HepG2 (cell line): ENCODE results near the gene FHDC1. TPM values are rescaled to one million over a fixed set of nuclear protein-coding genes. Genes with fewer than 3 reads are reported as not detected.

Source experiments
- ATAC-seq: fragments of 200-7000 bp; cut with Tn5 transposase; 3 replicates; pipeline ENCODE4 v1.9.1; 2020; ENCODE audit warnings: mild to moderate bottlenecking, moderate library complexity
- BruUV-seq: library from RNA; stranded (reverse); fragments of 400-500 nt; replicated peaks from 2 replicates; lab custom pipeline; 2021; lab: Mats Ljungman, UMichigan
- CTCF ChIA-PET: fragments of 300-600 bp; formaldehyde crosslinking; extraction: SDS; loops from one replicate; lab custom pipeline; 2021; ENCODE audit warnings: low total read pairs, inconsistent platforms, low intra/inter-chr PET ratio; lab: Yijun Ruan, JAX
- POLR2A ChIA-PET: fragments of 350-600 bp; sonication (Branson Sonifier 250); formaldehyde crosslinking; loops from one replicate; lab custom pipeline; 2020; ENCODE audit warnings: antibody characterized with exemption, inconsistent platforms; lab: Yijun Ruan, JAX
- DNase-seq: peaks from one replicate; pipeline ENCODE4 v3.0.0-alpha.2; 2015; ENCODE audit warnings: low spot score
- FAIRE-seq: peaks from 3 replicates; lab custom pipeline; 2011; peaks lifted over from hg19 to GRCh38; lab: Jason Lieb, UNC
- H2AFZ ChIP-seq: one replicate; pipeline ENCODE4 v1.6.1; 2011; ENCODE audit warnings: low read length, inconsistent platforms
- H3K27ac ChIP-seq: fragments of 300-600 bp; 3 replicates; pipeline ENCODE4 v1.8.0; 2011; ENCODE audit warnings: mixed run types, mild to moderate bottlenecking, mixed read lengths, low read length, inconsistent platforms; ENCODE audit not compliant: insufficient read depth; ENCODE audit errors: extremely low read length
- H3K27me3 ChIP-seq, 2 experiments: fragments of 200-600 bp in 1 of 2; 2 replicates in 1 of 2; 3 replicates in 1 of 2; pipeline versions ENCODE4 v1.6.0 to v1.8.0; 2011; ENCODE audit warnings: low read length in 2 of 2, mild to moderate bottlenecking in 2 of 2, moderate library complexity in 2 of 2, inconsistent platforms in 1 of 2; ENCODE audit not compliant: insufficient read depth in 2 of 2, control insufficient read depth in 1 of 2
- H3K36me3 ChIP-seq, 2 experiments: fragments of 200-600 bp in 1 of 2; replicated peaks in 1 of 2; 2 replicates in 1 of 2; 3 replicates in 1 of 2; pipeline versions ENCODE4 v1.5.1 to v1.8.0; 2011; ENCODE audit warnings: low read length in 2 of 2, inconsistent platforms in 1 of 2; ENCODE audit not compliant: insufficient read depth in 2 of 2, control insufficient read depth in 1 of 2
- H3K4me1 ChIP-seq: 2 replicates; pipeline ENCODE4 v1.5.1; 2012; ENCODE audit warnings: low read length, inconsistent platforms; ENCODE audit not compliant: insufficient read depth
- H3K4me2 ChIP-seq: 2 replicates; pipeline ENCODE4 v1.6.0; 2011; ENCODE audit warnings: low read depth, low read length, inconsistent platforms
- H3K4me3 ChIP-seq, 3 experiments: fragments of 200-600 bp in 1 of 3; sonication (generic), shearing (Covaris generic) in 1 of 3; replicated peaks in 1 of 3; 2 replicates each; pipeline ENCODE4 v1.5.1; 2011 to 2016; ENCODE audit warnings: low read length in 3 of 3, inconsistent platforms in 2 of 3, low read depth in 2 of 3, mild to moderate bottlenecking in 2 of 3, control low read depth in 1 of 3, mixed read lengths in 1 of 3; ENCODE audit not compliant: insufficient read depth in 1 of 3
- H3K79me2 ChIP-seq: one replicate; pipeline ENCODE4 v1.6.1; 2011; ENCODE audit warnings: low read length, inconsistent platforms; ENCODE audit not compliant: insufficient read depth
- H3K9ac ChIP-seq: 2 replicates; pipeline ENCODE4 v1.6.0; 2011; ENCODE audit warnings: mild to moderate bottlenecking, low read depth, low read length, inconsistent platforms; ENCODE audit not compliant: insufficient read depth
- H3K9me3 ChIP-seq: 2 replicates; pipeline ENCODE4 v1.5.1; 2012; ENCODE audit warnings: mild to moderate bottlenecking, low read length
- H4K20me1 ChIP-seq: 2 replicates; pipeline ENCODE4 v1.6.0; 2011; ENCODE audit warnings: inconsistent platforms, mild to moderate bottlenecking, low read length, moderate library complexity; ENCODE audit not compliant: insufficient read depth
- DNMT3B ChIP-seq: conservative IDR thresholded peaks from 2 replicates; pipeline ENCODE4 v1.6.1; 2016; ENCODE audit warnings: missing biosample characterization, control low read depth
- JDP2 ChIP-seq: sonication (generic); formaldehyde crosslinking; IDR thresholded peaks from 2 replicates; pipeline ENCODE4 v1.8.1; 2022; ENCODE audit warnings: missing genetic modification reagents, borderline replicate concordance
- RXRA ChIP-seq: sonication (generic); formaldehyde crosslinking; IDR thresholded peaks from 2 replicates; pipeline ENCODE4 v1.5.1; 2020; ENCODE audit warnings: missing genetic modification reagents
- ZNF605 ChIP-seq: sonication (generic); formaldehyde crosslinking; IDR thresholded peaks from 2 replicates; pipeline ENCODE4 v1.8.0; 2022; ENCODE audit warnings: mild to moderate bottlenecking, missing genetic modification reagents
- ZNF670 ChIP-seq: sonication (generic); formaldehyde crosslinking; IDR thresholded peaks from 2 replicates; pipeline ENCODE4 v1.8.0; 2022; ENCODE audit warnings: mild to moderate bottlenecking, missing genetic modification reagents, borderline replicate concordance
- WGBS: methylation state at CpG from one replicate; pipeline ENCODE4 v1.1.6; 2017; ENCODE audit warnings: low lambda C conversion rate; 5-methylcytosine and 5-hydroxymethylcytosine counted together
- in situ Hi-C: cut with HindIII; loops from 2 replicates; pipeline ENCODE4 v1.10.0; 2017; ENCODE audit warnings: low pct_unique_long_range_greater_than_20kb; ENCODE audit not compliant: extremely low pct_ligation_motif_present
- intact Hi-C: fragments of 100-400 bp; cut with micrococcal nuclease; formaldehyde crosslinking; loops from one replicate; pipeline ENCODE4 v1.10.0; 2022; ENCODE audit not compliant: unreplicated experiment
- polyA plus RNA-seq, 8 experiments: library from polyadenylated mRNA; depleted of rRNA in 3 of 8; stranded (reverse) in 7 of 8; unstranded in 1 of 8; fragments of >200 nt; fragmentation: Illumina TruSeq in 4 of 8; extraction: Trizol in 4 of 8; gene quantifications; 2 replicates each; pipeline versions ENCODE4 v1.2.1 to v1.2.3, GENCODE V29; 2011 to 2016; ENCODE audit warnings: low read depth in 4 of 8, missing spikeins in 1 of 8, mixed read lengths in 1 of 8; ENCODE audit not compliant: insufficient read depth in 1 of 8
- total RNA-seq, 5 experiments: library from RNA; depleted of rRNA; stranded (reverse); fragments of >200 nt; fragmentation: Illumina TruSeq; extraction: Trizol; gene quantifications; 2 replicates each; pipeline ENCODE4 v1.2.3, GENCODE V29; 2016; ENCODE audit warnings: low read depth in 1 of 5
- TF ChIP-seq, protein P1 (sequence below): sonication (generic); formaldehyde crosslinking; IDR thresholded peaks from 2 replicates; pipeline ENCODE4 v1.4.0; 2020; ENCODE audit warnings: missing genetic modification reagents
- TF ChIP-seq, protein P2 (sequence below): sonication (generic); formaldehyde crosslinking; IDR thresholded peaks from 2 replicates; pipeline ENCODE4 v1.9.0; 2022; ENCODE audit warnings: low read depth, missing genetic modification reagents
- TF ChIP-seq, protein P3 (sequence below): sonication (generic); formaldehyde crosslinking; IDR thresholded peaks from 2 replicates; pipeline ENCODE4 v1.4.0; 2020; ENCODE audit warnings: missing genetic modification reagents, borderline replicate concordance

FHDC1 gene
- total and polyA plus RNA-seq, 2 of the 13 experiments (the other 11 are each of a cell fraction or from before 2014, with no cell fraction given), result 0.07 to 0.15 TPM

- Histone ChIP-seq H3K9ac (no peak overlapping the region), H3K27ac (no peak overlapping the region), H3K4me1 (no peaks in the 10 kb centered on the region), H3K27me3 (no peaks in the 10 kb centered on the region), H3K4me2 (no peak overlapping the region), H2AFZ (no peak overlapping the region), H3K4me3 (no peak overlapping the region), H3K9me3 (no peaks in the 10 kb centered on the region), H4K20me1 (no peaks in the 10 kb centered on the region), H3K36me3 (peaks cover 0 to 4% of the 10 kb centered on the region in 2 experiments; a peak in 2 of 5 replicates), H3K79me2 (no peaks in the 10 kb centered on the region)
- DNase-seq, result no peak
- no peak for ATAC-seq
- FAIRE-seq, result no peak
- 98% methylated on average over 1 of the region's 1 CpG for WGBS
- ChIA-PET CTCF (no interaction called here), POLR2A (no interaction called here)
- intact Hi-C loops (no loop called here), in situ Hi-C loops (no loop called here)
- TF ChIP-seq ZNF605 (CRISPR knock-in tag) (no peak), ZNF670 (CRISPR knock-in tag) (no peak), DNMT3B (CRISPR knock-in tag) (no peak), JDP2 (no peak), RXRA (CRISPR knock-in tag) (no peak)
- TF ChIP-seq, protein P1, sequence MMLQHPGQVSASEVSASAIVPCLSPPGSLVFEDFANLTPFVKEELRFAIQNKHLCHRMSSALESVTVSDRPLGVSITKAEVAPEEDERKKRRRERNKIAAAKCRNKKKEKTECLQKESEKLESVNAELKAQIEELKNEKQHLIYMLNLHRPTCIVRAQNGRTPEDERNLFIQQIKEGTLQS, result no peak
- TF ChIP-seq, protein P2, sequence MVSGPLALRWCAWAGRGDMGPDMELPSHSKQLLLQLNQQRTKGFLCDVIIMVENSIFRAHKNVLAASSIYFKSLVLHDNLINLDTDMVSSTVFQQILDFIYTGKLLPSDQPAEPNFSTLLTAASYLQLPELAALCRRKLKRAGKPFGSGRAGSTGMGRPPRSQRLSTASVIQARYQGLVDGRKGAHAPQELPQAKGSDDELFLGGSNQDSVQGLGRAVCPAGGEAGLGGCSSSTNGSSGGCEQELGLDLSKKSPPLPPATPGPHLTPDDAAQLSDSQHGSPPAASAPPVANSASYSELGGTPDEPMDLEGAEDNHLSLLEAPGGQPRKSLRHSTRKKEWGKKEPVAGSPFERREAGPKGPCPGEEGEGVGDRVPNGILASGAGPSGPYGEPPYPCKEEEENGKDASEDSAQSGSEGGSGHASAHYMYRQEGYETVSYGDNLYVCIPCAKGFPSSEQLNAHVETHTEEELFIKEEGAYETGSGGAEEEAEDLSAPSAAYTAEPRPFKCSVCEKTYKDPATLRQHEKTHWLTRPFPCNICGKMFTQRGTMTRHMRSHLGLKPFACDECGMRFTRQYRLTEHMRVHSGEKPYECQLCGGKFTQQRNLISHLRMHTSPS, result no peak
- TF ChIP-seq, protein P3, sequence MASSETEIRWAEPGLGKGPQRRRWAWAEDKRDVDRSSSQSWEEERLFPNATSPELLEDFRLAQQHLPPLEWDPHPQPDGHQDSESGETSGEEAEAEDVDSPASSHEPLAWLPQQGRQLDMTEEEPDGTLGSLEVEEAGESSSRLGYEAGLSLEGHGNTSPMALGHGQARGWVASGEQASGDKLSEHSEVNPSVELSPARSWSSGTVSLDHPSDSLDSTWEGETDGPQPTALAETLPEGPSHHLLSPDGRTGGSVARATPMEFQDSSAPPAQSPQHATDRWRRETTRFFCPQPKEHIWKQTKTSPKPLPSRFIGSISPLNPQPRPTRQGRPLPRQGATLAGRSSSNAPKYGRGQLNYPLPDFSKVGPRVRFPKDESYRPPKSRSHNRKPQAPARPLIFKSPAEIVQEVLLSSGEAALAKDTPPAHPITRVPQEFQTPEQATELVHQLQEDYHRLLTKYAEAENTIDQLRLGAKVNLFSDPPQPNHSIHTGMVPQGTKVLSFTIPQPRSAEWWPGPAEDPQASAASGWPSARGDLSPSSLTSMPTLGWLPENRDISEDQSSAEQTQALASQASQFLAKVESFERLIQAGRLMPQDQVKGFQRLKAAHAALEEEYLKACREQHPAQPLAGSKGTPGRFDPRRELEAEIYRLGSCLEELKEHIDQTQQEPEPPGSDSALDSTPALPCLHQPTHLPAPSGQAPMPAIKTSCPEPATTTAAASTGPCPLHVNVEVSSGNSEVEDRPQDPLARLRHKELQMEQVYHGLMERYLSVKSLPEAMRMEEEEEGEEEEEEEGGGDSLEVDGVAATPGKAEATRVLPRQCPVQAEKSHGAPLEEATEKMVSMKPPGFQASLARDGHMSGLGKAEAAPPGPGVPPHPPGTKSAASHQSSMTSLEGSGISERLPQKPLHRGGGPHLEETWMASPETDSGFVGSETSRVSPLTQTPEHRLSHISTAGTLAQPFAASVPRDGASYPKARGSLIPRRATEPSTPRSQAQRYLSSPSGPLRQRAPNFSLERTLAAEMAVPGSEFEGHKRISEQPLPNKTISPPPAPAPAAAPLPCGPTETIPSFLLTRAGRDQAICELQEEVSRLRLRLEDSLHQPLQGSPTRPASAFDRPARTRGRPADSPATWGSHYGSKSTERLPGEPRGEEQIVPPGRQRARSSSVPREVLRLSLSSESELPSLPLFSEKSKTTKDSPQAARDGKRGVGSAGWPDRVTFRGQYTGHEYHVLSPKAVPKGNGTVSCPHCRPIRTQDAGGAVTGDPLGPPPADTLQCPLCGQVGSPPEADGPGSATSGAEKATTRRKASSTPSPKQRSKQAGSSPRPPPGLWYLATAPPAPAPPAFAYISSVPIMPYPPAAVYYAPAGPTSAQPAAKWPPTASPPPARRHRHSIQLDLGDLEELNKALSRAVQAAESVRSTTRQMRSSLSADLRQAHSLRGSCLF, result no peak
- BruUV-seq, result no TSS peak
Measured at GRCh38 chr4:152896811-152897210, 39.3 kb upstream of the FHDC1 start.
